LNCaP clone FGC (cell line): ENCODE data around the gene ECE2.
A peak's percentile ranks its signal among the peaks of the same experiment; 100 is the strongest.

ENCODE experiments used
- DNase-seq: peaks from one replicate; pipeline ENCODE4 v3.0.0-alpha.2; 2011; ENCODE audit warnings: low read depth
- H3K4me3 ChIP-seq: 2 replicates; pipeline ENCODE4 v1.5.1; 2011; ENCODE audit warnings: mild to moderate bottlenecking, low read depth, low read length, control low read depth
- CTCF ChIP-seq: IDR thresholded peaks from 2 replicates; pipeline ENCODE4 v1.5.1; 2012; ENCODE audit warnings: mild to moderate bottlenecking; ENCODE audit not compliant: control insufficient read depth, insufficient read depth; ENCODE audit errors: extremely low read depth

The ECE2 gene

GRCh38 chr3:184230603-184231528 lies 45.0 kb upstream of the ECE2 start:
- no peak for DNase-seq
- no peak for TF ChIP-seq CTCF
- H3K4me3 ChIP-seq, result no peak overlapping the region

- no peak overlapping the region for H3K4me3 ChIP-seq
- TF ChIP-seq CTCF, result no peak
- no peak for DNase-seq
Measured at GRCh38 chr3:184231671-184232070, 44.2 kb upstream of the ECE2 start.

GRCh38 chr3:184233127-184233843 lies 42.5 kb upstream of the ECE2 start:
- no peak overlapping the region for H3K4me3 ChIP-seq
- no peak for TF ChIP-seq CTCF
- DNase-seq, result no peak

- 0 out of 2 replicates have a peak, but pooled peaks have one; percentile 21 for TF ChIP-seq CTCF
- no peak overlapping the region for H3K4me3 ChIP-seq
- DNase-seq, result no peak
Measured at GRCh38 chr3:184234224-184234623, 41.6 kb upstream of the ECE2 start.

GRCh38 chr3:184234671-184235380 lies 41.0 kb upstream of the ECE2 start:
- no peak for DNase-seq
- H3K4me3 ChIP-seq, result no peak overlapping the region
- TF ChIP-seq CTCF, result no peak

DNA sequence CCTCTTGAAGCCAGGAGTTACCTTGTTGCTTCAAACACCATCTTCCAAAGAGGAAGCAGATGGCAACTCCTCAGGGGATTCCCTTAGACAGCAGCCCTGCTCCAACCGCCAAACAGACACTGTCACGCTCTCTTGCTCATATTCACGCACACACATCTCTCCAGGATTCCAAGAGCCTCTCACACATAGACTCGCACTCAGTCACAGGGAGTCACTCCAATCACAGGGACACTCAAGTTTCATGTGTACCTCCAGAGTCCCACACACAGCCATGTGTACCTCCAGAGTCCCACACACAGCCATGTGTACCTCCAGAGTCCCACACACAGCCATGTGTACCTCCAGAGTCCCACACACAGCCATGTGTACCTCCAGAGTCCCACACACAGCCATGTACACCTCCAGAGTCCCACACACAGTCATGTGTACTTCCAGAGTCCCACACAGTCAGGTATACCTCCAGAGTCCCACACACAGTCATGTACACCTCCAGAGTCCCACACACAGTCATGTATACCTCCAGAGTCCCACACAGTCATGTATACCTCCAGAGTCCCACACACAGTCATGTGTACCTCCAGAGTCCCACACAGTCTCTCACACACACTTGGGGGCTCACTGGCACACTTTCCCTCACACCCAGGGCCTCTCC lies 40.3 kb upstream of the ECE2 start:
- H3K4me3 ChIP-seq, result no peak overlapping the region
- TF ChIP-seq CTCF, result no peak
- no peak for DNase-seq
